Esophagus (tissue), 2 donors: Measurements from ENCODE around the gene IFNGR1. TPM values are rescaled to one million over a fixed set of nuclear protein-coding genes. Genes with fewer than 3 reads are reported as not detected.
"Not testable (repeated sequence)": the region's sequence is repeated elsewhere in the genome, so short reads cannot be mapped to it uniquely, and the experiment has no call there.

Experiments used
- H3K27ac ChIP-seq, 2 donors: one replicate each; pipeline ENCODE4 v1.5.1; 2013; ENCODE audit warnings: low read depth in 2 of 2, mild to moderate bottlenecking in 2 of 2, inconsistent platforms in 1 of 2, low read length in 1 of 2, moderate library complexity in 1 of 2
- H3K27me3 ChIP-seq, 2 donors: one replicate each; pipeline ENCODE4 v1.6.1; 2013; ENCODE audit warnings: low read length in 2 of 2, control low read depth in 1 of 2, mild to moderate bottlenecking in 1 of 2; ENCODE audit not compliant: insufficient read depth in 2 of 2, control insufficient read depth in 1 of 2
- H3K36me3 ChIP-seq, 2 donors: one replicate each; pipeline ENCODE4 v1.6.1; 2013; ENCODE audit warnings: low read length in 1 of 2; ENCODE audit not compliant: control insufficient read depth in 2 of 2, insufficient read depth in 2 of 2
- H3K4me1 ChIP-seq, 2 donors: one replicate each; pipeline ENCODE4 v1.6.1; 2013; ENCODE audit warnings: low read length in 1 of 2; ENCODE audit not compliant: control insufficient read depth in 2 of 2, insufficient read depth in 2 of 2
- H3K4me3 ChIP-seq, 2 donors: one replicate each; pipeline ENCODE4 v1.5.1; 2013; ENCODE audit warnings: low read length in 2 of 2, mild to moderate bottlenecking in 2 of 2, low read depth in 1 of 2, moderate library complexity in 1 of 2
- H3K9me3 ChIP-seq, 2 donors: one replicate each; pipeline ENCODE4 v1.6.1; 2013; ENCODE audit warnings: mild to moderate bottlenecking in 2 of 2, low read depth in 1 of 2, low read length in 1 of 2, moderate library complexity in 1 of 2; ENCODE audit not compliant: control insufficient read depth in 2 of 2, insufficient read depth in 1 of 2
- WGBS, 2 donors: extraction: QIAGEN DNeasy Blood & Tissue Kit; methylation state at CpG; one replicate each; pipeline ENCODE4 v1.1.7; 2013; 5-methylcytosine and 5-hydroxymethylcytosine counted together
- polyA plus RNA-seq, 2 donors: library from polyadenylated mRNA; stranded (reverse); fragments of 200-250 nt; gene quantifications; one replicate each; pipeline ENCODE4 v1.2.3, GENCODE V29; 2013
- donor health status: healthy with polysubstance abuse.
- donor health status: Bipolar disorder and iron deficiency.

IFNGR1 gene
- polyA plus RNA-seq, 2 donors = 27.9 to 40.6 TPM

DNA sequence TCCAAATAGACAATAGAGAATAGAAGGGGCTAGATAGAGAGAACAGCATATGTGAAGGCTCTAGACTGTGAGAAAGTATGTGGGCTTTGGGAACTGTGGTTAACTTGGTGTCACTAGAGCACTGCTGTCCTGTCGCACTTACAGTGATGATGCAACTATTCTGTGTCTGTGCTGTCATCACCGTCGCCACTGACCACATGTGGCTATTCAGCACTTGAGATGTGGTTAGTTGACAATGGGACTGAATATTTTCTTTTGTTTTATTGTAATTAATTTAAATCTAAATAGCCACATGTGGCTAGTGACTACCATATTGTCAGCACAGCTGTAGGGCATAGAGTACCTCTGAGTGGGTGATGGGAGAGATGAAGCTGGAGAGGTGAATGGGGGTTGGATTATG lies 39.0 kb upstream of the IFNGR1 start:
- no peaks in the 10 kb centered on the region for H3K27me3 ChIP-seq
- H3K36me3 ChIP-seq = no peaks in the 10 kb centered on the region
- H3K4me3 ChIP-seq = no peak overlapping the region
- 79 to 85% methylated on average over 3 of the region's 3 CpGs for WGBS, 2 donors
- H3K27ac ChIP-seq = no peak overlapping the region
- H3K9me3 ChIP-seq = peaks cover 0 to 5% of the 10 kb centered on the region in 2 donors
- H3K4me1 ChIP-seq = peaks cover 0 to 2% of the 10 kb centered on the region in 2 donors

DNA sequence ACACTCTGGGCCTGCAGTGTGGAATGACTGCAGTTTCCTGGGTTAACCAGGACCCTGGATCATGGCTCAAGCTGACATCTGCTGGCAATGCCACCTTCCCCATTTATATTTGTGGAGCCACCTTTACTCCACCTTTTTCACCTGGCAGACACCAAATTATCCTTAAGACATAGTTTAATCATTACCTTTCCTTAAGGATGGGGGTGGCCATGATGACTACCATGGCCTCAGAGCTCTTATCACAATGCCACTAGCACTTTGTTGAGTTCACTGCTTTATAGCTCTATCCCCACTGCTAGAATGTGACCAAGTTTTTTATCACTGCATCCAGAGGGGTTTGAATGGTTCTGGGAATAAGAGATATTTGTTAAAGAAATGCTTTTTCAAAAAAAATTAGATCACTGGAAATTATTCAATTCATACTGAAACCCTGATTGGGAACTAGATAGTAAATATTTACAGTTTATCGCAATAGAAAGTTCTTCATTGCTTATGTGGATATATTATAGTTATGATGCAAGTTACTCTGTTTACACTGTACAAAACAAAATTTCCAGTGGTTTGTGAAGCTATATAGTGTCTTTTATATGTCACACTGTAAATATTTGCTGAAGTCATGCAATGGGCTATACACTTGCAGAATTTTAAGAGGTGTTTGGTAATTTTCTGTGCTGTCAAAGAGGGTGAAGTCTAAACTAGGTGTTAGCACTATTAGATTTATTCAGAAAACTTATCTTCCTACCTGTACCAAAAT lies 37.3 kb upstream of the IFNGR1 start:
- Histone ChIP-seq H3K4me1 (peaks cover 0 to 2% of the 10 kb centered on the region in 2 donors), H3K36me3 (no peaks in the 10 kb centered on the region), H3K9me3 (peaks cover 0 to 5% of the 10 kb centered on the region in 2 donors), H3K4me3 (no peak overlapping the region), H3K27me3 (no peaks in the 10 kb centered on the region), H3K27ac (no peak overlapping the region)
- WGBS, 2 donors = 89 to 91% methylated on average over 1 of the region's 1 CpG

DNA sequence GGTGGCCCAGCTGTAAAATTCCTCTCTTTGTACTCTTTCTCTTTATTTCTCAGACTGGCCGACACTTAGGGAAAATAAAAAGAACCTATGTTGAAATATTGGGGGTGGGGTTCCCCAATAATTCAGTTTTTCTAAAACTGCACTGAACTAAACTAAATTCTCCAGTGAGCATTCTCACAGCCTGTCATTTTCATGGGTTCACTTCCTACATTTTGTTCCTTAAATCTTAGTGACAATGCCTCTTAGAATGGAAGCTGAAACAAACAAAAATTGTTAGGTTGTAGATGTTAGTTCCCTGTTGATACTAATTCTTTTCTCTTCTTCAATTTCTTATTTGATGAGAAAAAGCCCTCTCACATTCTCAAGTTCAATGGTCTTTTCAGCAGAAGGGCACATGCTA lies 35.8 kb upstream of the IFNGR1 start:
- Histone ChIP-seq H3K27me3 (no peaks in the 10 kb centered on the region), H3K4me3 (no peak overlapping the region), H3K9me3 (peaks cover 0 to 5% of the 10 kb centered on the region in 2 donors), H3K4me1 (no peaks in the 10 kb centered on the region), H3K36me3 (no peaks in the 10 kb centered on the region), H3K27ac (no peak overlapping the region)
- 88 to 92% methylated on average over 1 of the region's 1 CpG for WGBS, 2 donors

DNA sequence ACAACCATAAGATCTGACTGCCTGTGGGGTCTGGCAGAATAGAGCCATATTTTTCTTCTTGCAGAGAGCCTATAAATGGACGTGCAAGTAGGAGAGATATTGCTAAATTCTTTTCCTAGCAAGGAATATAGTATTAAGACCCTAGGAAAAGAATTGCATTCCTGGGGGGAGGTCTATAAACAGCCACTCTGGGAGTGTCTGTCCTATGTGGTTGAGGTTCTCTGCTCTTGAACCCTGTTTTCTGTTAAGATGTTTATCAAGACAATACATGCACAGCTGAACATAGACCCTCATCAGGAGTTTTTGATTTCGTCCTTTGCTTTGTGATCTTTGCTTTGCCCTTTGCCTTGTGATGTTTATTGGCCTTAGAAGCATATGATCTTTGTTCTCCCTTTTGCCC lies 35.2 kb upstream of the IFNGR1 start:
- H3K36me3 ChIP-seq, H3K9me3 ChIP-seq, H3K4me1 ChIP-seq, H3K27me3 ChIP-seq, H3K4me3 ChIP-seq, H3K27ac ChIP-seq: not testable (repeated sequence)
- 76 to 77% methylated on average over 2 of the region's 2 CpGs for WGBS, 2 donors

DNA sequence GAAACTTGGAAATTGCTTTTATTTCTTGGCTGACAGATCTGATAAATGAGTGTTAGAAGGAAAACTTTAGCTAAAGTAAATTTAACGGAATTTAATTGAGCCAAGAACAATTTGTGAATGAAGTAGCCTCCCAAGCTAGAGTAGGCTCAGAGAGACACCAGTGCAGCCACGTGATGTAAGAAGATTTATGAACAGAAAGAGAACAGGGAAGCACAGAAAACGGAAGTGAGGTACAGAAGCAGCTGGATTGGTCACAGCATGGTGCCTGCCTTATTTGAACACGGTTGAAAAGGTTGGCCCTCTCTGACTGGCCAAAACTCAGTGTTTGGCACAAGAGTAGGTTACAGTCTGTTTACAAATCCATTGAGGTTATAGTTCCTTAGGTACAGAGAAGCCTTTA lies 29.5 kb upstream of the IFNGR1 start:
- Histone ChIP-seq H3K9me3 (no peaks in the 10 kb centered on the region), H3K36me3 (no peaks in the 10 kb centered on the region), H3K27ac (no peak overlapping the region), H3K4me1 (no peaks in the 10 kb centered on the region), H3K27me3 (no peaks in the 10 kb centered on the region), H3K4me3 (no peak overlapping the region)
- 63 to 73% methylated on average over 4 of the region's 4 CpGs for WGBS, 2 donors

DNA sequence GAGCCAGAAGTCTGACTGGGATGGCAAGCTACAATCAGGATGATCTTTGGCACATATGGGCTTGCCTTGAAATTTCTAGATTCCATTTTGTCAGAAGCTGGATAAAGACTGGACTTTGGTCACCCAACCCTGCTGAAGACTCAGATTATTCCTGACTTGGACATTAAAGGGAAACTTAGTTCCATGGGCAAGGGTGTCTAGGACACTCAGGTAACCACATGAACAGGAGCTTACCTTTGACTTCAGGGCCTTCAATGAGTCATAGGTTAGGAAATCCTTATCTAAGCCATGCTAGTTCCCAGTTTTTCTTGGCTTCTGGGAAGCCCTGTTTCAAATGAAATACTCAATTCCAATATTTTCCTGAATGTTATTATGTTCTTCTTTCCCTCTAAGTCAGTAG lies 28.5 kb upstream of the IFNGR1 start:
- Histone ChIP-seq H3K36me3 (no peaks in the 10 kb centered on the region), H3K4me1 (no peaks in the 10 kb centered on the region), H3K4me3 (no peak overlapping the region), H3K9me3 (no peaks in the 10 kb centered on the region), H3K27ac (no peak overlapping the region), H3K27me3 (no peaks in the 10 kb centered on the region)

DNA sequence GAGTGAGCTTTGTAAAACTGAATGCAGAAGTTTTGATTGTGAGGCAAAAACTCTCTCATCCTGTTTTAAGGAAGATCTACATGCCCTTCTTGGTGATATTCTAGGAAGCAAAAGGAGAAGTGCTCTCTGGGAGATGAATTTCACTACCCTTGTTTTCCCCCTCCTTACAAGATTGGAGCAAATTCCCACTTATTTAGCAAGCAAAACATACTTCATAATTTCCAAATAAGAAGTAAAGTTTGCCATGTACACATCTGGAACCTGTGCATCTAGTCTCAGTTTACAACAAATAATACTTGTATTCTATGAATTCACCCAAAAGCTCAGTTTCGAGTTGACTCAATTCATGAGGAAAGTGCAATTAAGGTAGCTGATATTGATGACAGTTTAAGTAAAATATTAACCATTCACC lies 27.6 kb upstream of the IFNGR1 start:
- no peaks in the 10 kb centered on the region for H3K9me3 ChIP-seq
- no peak overlapping the region for H3K4me3 ChIP-seq
- no peaks in the 10 kb centered on the region for H3K27me3 ChIP-seq
- no peaks in the 10 kb centered on the region for H3K4me1 ChIP-seq
- no peaks in the 10 kb centered on the region for H3K36me3 ChIP-seq
- no peak overlapping the region for H3K27ac ChIP-seq
- WGBS, 2 donors = 78 to 94% methylated on average over 1 of the region's 1 CpG

DNA sequence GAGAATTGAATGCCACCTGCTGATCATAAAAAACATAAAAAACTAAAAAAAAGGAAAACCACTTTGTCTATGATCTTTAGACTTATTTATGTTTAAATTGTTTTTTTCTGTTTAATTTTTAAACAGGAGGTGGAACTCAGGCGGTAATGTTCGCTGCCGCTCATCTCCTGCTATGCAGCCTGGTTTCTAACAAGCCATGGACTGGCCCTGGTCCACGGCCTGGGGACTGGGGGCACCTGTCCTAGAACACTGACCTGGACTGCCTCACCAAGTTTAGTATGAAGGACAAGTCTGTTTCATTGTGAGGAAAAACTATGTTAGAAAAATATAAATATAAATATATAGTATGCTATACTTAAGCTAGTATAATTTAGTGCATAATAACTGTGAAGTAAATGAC lies 27.0 kb upstream of the IFNGR1 start:
- WGBS, 2 donors = 91 to 97% methylated on average over 4 of the region's 4 CpGs
- Histone ChIP-seq H3K4me1 (no peaks in the 10 kb centered on the region), H3K36me3 (no peaks in the 10 kb centered on the region), H3K4me3 (no peak overlapping the region), H3K27ac (no peak overlapping the region), H3K27me3 (no peaks in the 10 kb centered on the region), H3K9me3 (no peaks in the 10 kb centered on the region)

DNA sequence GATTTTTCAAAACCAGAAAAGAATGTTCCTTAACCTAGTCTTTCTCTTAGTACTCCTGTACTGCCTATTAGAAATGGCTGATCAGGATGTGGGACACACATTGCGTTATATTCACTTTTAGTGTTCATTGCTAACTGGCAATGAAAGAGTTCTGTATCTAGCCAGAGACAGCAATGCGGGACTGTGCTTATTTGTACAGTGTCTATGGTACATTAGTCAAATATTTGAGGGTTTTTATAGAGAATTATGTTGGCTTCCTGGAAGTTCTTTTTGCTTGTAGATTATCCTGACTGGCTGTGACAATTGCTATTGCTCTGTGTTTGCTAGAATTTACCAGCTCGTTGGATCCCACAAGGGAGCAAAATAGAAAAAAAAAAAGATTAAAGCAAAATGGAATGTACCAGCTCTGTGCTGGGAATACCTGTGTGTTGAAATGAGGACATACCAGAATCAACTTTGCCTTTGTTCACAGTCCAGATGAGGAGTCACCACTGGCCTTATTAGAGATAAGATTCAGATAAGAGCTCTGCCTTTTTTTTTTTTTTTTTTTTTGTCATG lies 22.4 kb upstream of the IFNGR1 start:
- no peak overlapping the region for H3K4me3 ChIP-seq
- H3K36me3 ChIP-seq = no peaks in the 10 kb centered on the region
- H3K27me3 ChIP-seq = no peaks in the 10 kb centered on the region
- no peaks in the 10 kb centered on the region for H3K9me3 ChIP-seq
- no peaks in the 10 kb centered on the region for H3K4me1 ChIP-seq
- no peak overlapping the region for H3K27ac ChIP-seq
- WGBS, 2 donors = 38 to 39% methylated on average over 3 of the region's 3 CpGs

DNA sequence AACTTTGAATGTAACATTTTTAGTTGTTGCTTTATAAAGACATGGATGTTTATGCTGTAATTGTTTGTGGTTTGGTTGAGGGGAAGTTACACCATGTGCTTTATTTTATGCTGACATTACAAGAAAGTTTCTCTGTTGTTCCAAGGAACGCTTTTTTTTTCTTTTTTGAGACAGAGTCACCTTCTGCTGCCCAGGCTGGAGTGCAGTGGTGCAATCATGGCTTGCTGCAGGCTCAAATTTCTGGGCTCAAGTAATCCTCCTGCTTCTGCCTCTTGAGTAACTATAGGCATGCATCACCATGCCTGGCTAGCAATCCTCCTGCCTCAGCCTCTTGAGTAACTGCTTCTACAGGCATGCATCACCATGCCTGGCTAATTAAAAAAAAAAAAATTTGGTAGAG lies 21.0 kb upstream of the IFNGR1 start:
- no peak overlapping the region for H3K27ac ChIP-seq
- H3K27me3 ChIP-seq = no peaks in the 10 kb centered on the region
- H3K36me3 ChIP-seq = no peaks in the 10 kb centered on the region
- no peaks in the 10 kb centered on the region for H3K9me3 ChIP-seq
- WGBS, 2 donors = 22 to 30% methylated on average over 1 of the region's 1 CpG
- no peak overlapping the region for H3K4me3 ChIP-seq
- H3K4me1 ChIP-seq = no peaks in the 10 kb centered on the region
